HepG2 (cell line): Measurements from ENCODE around the gene GALNT9. TPM values are rescaled to one million over a fixed set of nuclear protein-coding genes. Genes with fewer than 3 reads are reported as not detected.

Experiments
- ATAC-seq: fragments of 200-7000 bp; cut with Tn5 transposase; 3 replicates; pipeline ENCODE4 v1.9.1; 2020; ENCODE audit warnings: mild to moderate bottlenecking, moderate library complexity
- BruUV-seq: library from RNA; stranded (reverse); fragments of 400-500 nt; replicated peaks from 2 replicates; lab custom pipeline; 2021; lab: Mats Ljungman, UMichigan
- CTCF ChIA-PET: fragments of 300-600 bp; formaldehyde crosslinking; extraction: SDS; loops from one replicate; lab custom pipeline; 2021; ENCODE audit warnings: low total read pairs, inconsistent platforms, low intra/inter-chr PET ratio; lab: Yijun Ruan, JAX
- POLR2A ChIA-PET: fragments of 350-600 bp; sonication (Branson Sonifier 250); formaldehyde crosslinking; loops from one replicate; lab custom pipeline; 2020; ENCODE audit warnings: antibody characterized with exemption, inconsistent platforms; lab: Yijun Ruan, JAX
- DNase-seq: peaks from one replicate; pipeline ENCODE4 v3.0.0-alpha.2; 2015; ENCODE audit warnings: low spot score
- FAIRE-seq: peaks from 3 replicates; lab custom pipeline; 2011; peaks lifted over from hg19 to GRCh38; lab: Jason Lieb, UNC
- H2AFZ ChIP-seq: one replicate; pipeline ENCODE4 v1.6.1; 2011; ENCODE audit warnings: low read length, inconsistent platforms
- H3K27ac ChIP-seq: fragments of 300-600 bp; 3 replicates; pipeline ENCODE4 v1.8.0; 2011; ENCODE audit warnings: mixed run types, mild to moderate bottlenecking, mixed read lengths, low read length, inconsistent platforms; ENCODE audit not compliant: insufficient read depth; ENCODE audit errors: extremely low read length
- H3K27me3 ChIP-seq, 2 experiments: fragments of 200-600 bp in 1 of 2; 2 replicates in 1 of 2; 3 replicates in 1 of 2; pipeline versions ENCODE4 v1.6.0 to v1.8.0; 2011; ENCODE audit warnings: low read length in 2 of 2, mild to moderate bottlenecking in 2 of 2, moderate library complexity in 2 of 2, inconsistent platforms in 1 of 2; ENCODE audit not compliant: insufficient read depth in 2 of 2, control insufficient read depth in 1 of 2
- H3K36me3 ChIP-seq, 2 experiments: fragments of 200-600 bp in 1 of 2; replicated peaks in 1 of 2; 2 replicates in 1 of 2; 3 replicates in 1 of 2; pipeline versions ENCODE4 v1.5.1 to v1.8.0; 2011; ENCODE audit warnings: low read length in 2 of 2, inconsistent platforms in 1 of 2; ENCODE audit not compliant: insufficient read depth in 2 of 2, control insufficient read depth in 1 of 2
- H3K4me1 ChIP-seq: 2 replicates; pipeline ENCODE4 v1.5.1; 2012; ENCODE audit warnings: low read length, inconsistent platforms; ENCODE audit not compliant: insufficient read depth
- H3K4me2 ChIP-seq: 2 replicates; pipeline ENCODE4 v1.6.0; 2011; ENCODE audit warnings: low read depth, low read length, inconsistent platforms
- H3K4me3 ChIP-seq, 3 experiments: fragments of 200-600 bp in 1 of 3; sonication (generic), shearing (Covaris generic) in 1 of 3; replicated peaks in 1 of 3; 2 replicates each; pipeline ENCODE4 v1.5.1; 2011 to 2016; ENCODE audit warnings: low read length in 3 of 3, inconsistent platforms in 2 of 3, low read depth in 2 of 3, mild to moderate bottlenecking in 2 of 3, control low read depth in 1 of 3, mixed read lengths in 1 of 3; ENCODE audit not compliant: insufficient read depth in 1 of 3
- H3K79me2 ChIP-seq: one replicate; pipeline ENCODE4 v1.6.1; 2011; ENCODE audit warnings: low read length, inconsistent platforms; ENCODE audit not compliant: insufficient read depth
- H3K9ac ChIP-seq: 2 replicates; pipeline ENCODE4 v1.6.0; 2011; ENCODE audit warnings: mild to moderate bottlenecking, low read depth, low read length, inconsistent platforms; ENCODE audit not compliant: insufficient read depth
- H3K9me3 ChIP-seq: 2 replicates; pipeline ENCODE4 v1.5.1; 2012; ENCODE audit warnings: mild to moderate bottlenecking, low read length
- H4K20me1 ChIP-seq: 2 replicates; pipeline ENCODE4 v1.6.0; 2011; ENCODE audit warnings: inconsistent platforms, mild to moderate bottlenecking, low read length, moderate library complexity; ENCODE audit not compliant: insufficient read depth
- IRF9 ChIP-seq: sonication (generic); formaldehyde crosslinking; IDR thresholded peaks from 2 replicates; pipeline ENCODE4 v1.8.0; 2022; ENCODE audit warnings: missing genetic modification reagents, mild to moderate bottlenecking, borderline replicate concordance
- KLF9 ChIP-seq: IDR thresholded peaks from 2 replicates; pipeline ENCODE4 v1.6.1; 2016; ENCODE audit warnings: low read depth
- NFE2 ChIP-seq: sonication (generic); formaldehyde crosslinking; IDR thresholded peaks from 2 replicates; pipeline ENCODE4 v1.4.0; 2020; ENCODE audit warnings: missing genetic modification reagents
- NFYB ChIP-seq: sonication (generic); formaldehyde crosslinking; IDR thresholded peaks from 2 replicates; pipeline ENCODE4 v1.4.0; 2020; ENCODE audit warnings: missing genetic modification reagents
- PRDM10 ChIP-seq: sonication (generic); formaldehyde crosslinking; IDR thresholded peaks from 2 replicates; pipeline ENCODE4 v1.4.0; 2020; ENCODE audit warnings: low read depth, missing genetic modification reagents
- RFX1 ChIP-seq: fragments of 450-650 bp; IDR thresholded peaks from 2 replicates; pipeline ENCODE4 v1.6.1; 2017
- TEAD2 ChIP-seq: sonication (generic); formaldehyde crosslinking; IDR thresholded peaks from 2 replicates; pipeline ENCODE4 v1.9.0; 2021; ENCODE audit warnings: missing genetic modification reagents
- TGIF2 ChIP-seq: IDR thresholded peaks from 2 replicates; pipeline ENCODE4 v1.6.1; 2016; ENCODE audit warnings: control low read depth, missing compliant biosample characterization
- TOPORS ChIP-seq: sonication (generic); formaldehyde crosslinking; IDR thresholded peaks from 2 replicates; pipeline ENCODE4 v1.8.0; 2023; ENCODE audit warnings: mild to moderate bottlenecking, missing genetic modification reagents
- ZBTB25 ChIP-seq: IDR thresholded peaks from 2 replicates; pipeline ENCODE4 v1.6.1; 2018; ENCODE audit warnings: missing genetic modification reagents
- ZBTB33 ChIP-seq: sonication (generic); formaldehyde crosslinking; IDR thresholded peaks from 2 replicates; pipeline ENCODE4 v1.4.0; 2020; ENCODE audit warnings: missing genetic modification reagents
- ZNF468 ChIP-seq: sonication (generic); formaldehyde crosslinking; IDR thresholded peaks from 2 replicates; pipeline ENCODE4 v1.8.0; 2022; ENCODE audit warnings: mild to moderate bottlenecking, moderate library complexity, missing genetic modification reagents
- ZNF660 ChIP-seq: sonication (generic); formaldehyde crosslinking; IDR thresholded peaks from 2 replicates; pipeline ENCODE4 v1.5.1; 2020; ENCODE audit warnings: mild to moderate bottlenecking, low read depth, missing genetic modification reagents, borderline replicate concordance
- WGBS: methylation state at CpG from one replicate; pipeline ENCODE4 v1.1.6; 2017; ENCODE audit warnings: low lambda C conversion rate; 5-methylcytosine and 5-hydroxymethylcytosine counted together
- in situ Hi-C: cut with HindIII; loops from 2 replicates; pipeline ENCODE4 v1.10.0; 2017; ENCODE audit warnings: low pct_unique_long_range_greater_than_20kb; ENCODE audit not compliant: extremely low pct_ligation_motif_present
- intact Hi-C: fragments of 100-400 bp; cut with micrococcal nuclease; formaldehyde crosslinking; loops from one replicate; pipeline ENCODE4 v1.10.0; 2022; ENCODE audit not compliant: unreplicated experiment
- polyA plus RNA-seq, 8 experiments: library from polyadenylated mRNA; depleted of rRNA in 3 of 8; stranded (reverse) in 7 of 8; unstranded in 1 of 8; fragments of >200 nt; fragmentation: Illumina TruSeq in 4 of 8; extraction: Trizol in 4 of 8; gene quantifications; 2 replicates each; pipeline versions ENCODE4 v1.2.1 to v1.2.3, GENCODE V29; 2011 to 2016; ENCODE audit warnings: low read depth in 4 of 8, missing spikeins in 1 of 8, mixed read lengths in 1 of 8; ENCODE audit not compliant: insufficient read depth in 1 of 8
- total RNA-seq, 5 experiments: library from RNA; depleted of rRNA; stranded (reverse); fragments of >200 nt; fragmentation: Illumina TruSeq; extraction: Trizol; gene quantifications; 2 replicates each; pipeline ENCODE4 v1.2.3, GENCODE V29; 2016; ENCODE audit warnings: low read depth in 1 of 5

The GALNT9 gene
- total and polyA plus RNA-seq, 2 of the 13 experiments (the other 11 are each of a cell fraction or from before 2014, with no cell fraction given), result 0.04 TPM; not detected in 1

- no TSS peak for BruUV-seq
- Histone ChIP-seq H3K4me3 (no peak overlapping the region), H3K9me3 (no peaks in the 10 kb centered on the region), H4K20me1 (no peaks in the 10 kb centered on the region), H3K27ac (no peak overlapping the region), H3K4me2 (no peak overlapping the region), H3K4me1 (no peaks in the 10 kb centered on the region), H3K9ac (no peak overlapping the region), H3K27me3 (peaks cover 7 to 40% of the 10 kb centered on the region in 2 experiments), H3K36me3 (no peaks in the 10 kb centered on the region), H2AFZ (no peak overlapping the region), H3K79me2 (no peaks in the 10 kb centered on the region)
- TF ChIP-seq ZNF660 (CRISPR knock-in tag) (no peak), RFX1 (no peak), ZBTB25 (no peak), TOPORS (CRISPR knock-in tag) (no peak), TEAD2 (no peak), ZNF468 (CRISPR knock-in tag) (no peak), KLF9 (CRISPR knock-in tag) (no peak), TGIF2 (CRISPR knock-in tag) (no peak), IRF9 (CRISPR knock-in tag) (no peak), NFYB (CRISPR knock-in tag) (no peak), ZBTB33 (CRISPR knock-in tag) (no peak), NFE2 (no peak), PRDM10 (CRISPR knock-in tag) (no peak)
- FAIRE-seq (no peak), DNase-seq (no peak), ATAC-seq (no peak)
- in situ Hi-C loops, result no loop called here
- intact Hi-C loops, result no loop called here
- 25% methylated on average over 5 of the region's 5 CpGs for WGBS
- POLR2A ChIA-PET, result no interaction called here
- CTCF ChIA-PET, result no interaction called here
Observed at GRCh38 chr12:132238884-132239283, 90.5 kb downstream of the GALNT9 start.
